ENCODE measurements around the gene BEST1.

GRCh38 chr11:61913699-61914395 lies 36.3 kb upstream of the BEST1 start:
- TF ChIP-seq MXI1 (conservative IDR thresholded peaks at IDR 0.05; ENCODE audit: poor library complexity, severe bottlenecking) (no peak), EZH2 (IDR thresholded peaks at IDR 0.05; ENCODE audit: borderline replicate concordance, insufficient read depth, low read length, poor library complexity, severe bottlenecking) (no peak)
